Measurements from ENCODE around the gene N4BP2. TPM values are rescaled to one million over a fixed set of nuclear protein-coding genes. Genes with fewer than 3 reads are reported as not detected.

The N4BP2 gene
- total and polyA plus RNA-seq, 2 of the 8 experiments (the other 6 are each of a cell fraction or from before 2014, with no cell fraction given), result 4.4 to 44.7 TPM

- TF ChIP-seq CHD7 (IDR thresholded peaks at IDR 0.05; ENCODE audit: insufficient replicate concordance, low read length) (no peak), BACH1 (IDR thresholded peaks at IDR 0.05; ENCODE audit: low read length) (0 out of 2 replicates have a peak, but pooled peaks have one; percentile 5), EGR1 (IDR thresholded peaks at IDR 0.05; ENCODE audit: borderline replicate concordance, low read depth, low read length) (no peak)
Observed at GRCh38 chr4:40121515-40121914, 64.9 kb downstream of the N4BP2 start (continued).
